Activated CD4-positive, CD25-positive, alpha-beta regulatory T cell treated with anti-CD3 and anti-CD28 coated beads, Interleukin-2, amount 50 U/mL, for 24 hours (primary cell): Measurements from ENCODE around the gene RBFOX2.
"Not testable (repeated sequence)": the region's sequence is repeated elsewhere in the genome, so short reads cannot be mapped to it uniquely, and the experiment has no call there.

ENCODE experiments used
- ATAC-seq, 2 donors: fragments of 150-1000 bp; cut with Tn5 transposase; one replicate each; pipeline ENCODE4 v1.10.0; 2021; ENCODE audit warnings: mild to moderate bottlenecking in 1 of 2, moderate library complexity in 1 of 2

Gene RBFOX2

DNA sequence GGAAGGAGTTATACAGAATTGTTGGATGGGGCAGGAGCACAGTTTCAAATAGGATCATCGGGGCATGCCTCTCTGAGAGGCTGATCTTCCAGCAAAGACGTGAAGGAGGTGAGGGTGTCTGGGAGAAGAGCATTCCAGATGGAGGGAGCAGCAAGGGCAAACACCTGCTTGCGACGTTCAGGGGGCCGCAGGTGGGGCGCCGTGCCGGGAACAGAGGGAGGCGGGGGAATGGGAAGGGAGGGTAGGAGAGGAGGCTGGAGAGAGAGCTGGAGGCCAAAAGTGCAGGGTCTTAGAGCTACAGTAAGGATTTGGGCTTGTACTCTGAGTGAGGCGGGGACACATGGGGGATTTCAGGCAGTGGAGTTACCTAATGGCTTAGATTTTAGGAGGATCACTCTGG is 297.3 kb downstream of the RBFOX2 start:
- ATAC-seq, result no peak

GRCh38 chr22:35729309-35729698 is 299.3 kb downstream of the RBFOX2 start:
- no peak for ATAC-seq

DNA sequence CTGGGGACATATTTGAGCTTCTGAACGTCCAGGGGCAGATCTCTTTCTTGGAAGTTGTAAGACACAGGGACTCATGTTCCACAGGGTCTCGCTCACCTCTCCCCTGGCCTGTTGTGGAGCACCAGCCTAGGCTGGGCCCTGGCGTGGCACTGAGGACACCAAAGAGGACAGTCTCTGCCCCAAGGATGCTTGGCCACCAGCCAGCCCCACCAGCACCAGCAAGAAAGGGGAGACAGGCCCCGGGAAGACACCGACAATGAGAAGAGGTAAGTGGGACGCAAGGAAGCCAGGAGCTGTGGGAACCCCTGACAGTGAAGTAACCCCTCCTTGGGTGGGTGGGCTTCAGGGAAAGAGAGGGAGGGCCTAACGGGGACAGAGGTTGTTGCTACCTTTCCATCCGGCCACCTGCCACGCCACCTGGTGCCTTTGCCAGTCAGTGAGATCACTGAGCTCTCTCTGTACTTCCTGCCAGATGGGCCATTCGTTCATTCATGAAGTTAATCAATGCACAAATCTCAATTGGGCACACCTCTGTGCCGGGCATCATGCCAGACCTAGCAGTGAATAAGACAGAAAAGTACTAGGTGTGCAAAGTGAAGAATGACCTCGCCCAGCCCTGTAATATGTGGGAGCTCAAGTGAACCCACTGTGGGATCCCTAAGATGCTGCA is 299.9 kb downstream of the RBFOX2 start:
- no peak for ATAC-seq

GRCh38 chr22:35727436-35727835 is 301.2 kb downstream of the RBFOX2 start:
- no peak for ATAC-seq

DNA sequence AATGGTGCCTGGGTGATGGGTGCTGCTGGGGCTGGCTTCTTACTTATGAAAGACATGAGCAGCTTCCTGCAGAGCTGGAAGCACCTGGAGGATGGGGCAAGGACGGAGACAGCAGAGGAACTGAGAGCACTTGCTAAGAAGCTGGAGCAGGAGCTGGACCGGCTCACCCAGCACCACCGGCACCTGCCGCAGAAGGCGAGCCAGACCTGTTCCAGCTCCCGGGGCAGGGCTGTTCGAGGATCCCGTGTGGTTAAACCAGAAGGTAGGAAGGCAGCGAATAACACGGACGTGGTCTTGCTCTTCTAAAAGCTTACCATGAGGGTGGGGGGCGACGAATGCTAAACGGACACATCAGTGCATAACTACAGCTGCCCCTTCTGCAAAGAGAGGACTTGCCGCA is 301.7 kb downstream of the RBFOX2 start:
- ATAC-seq, result no peak

DNA sequence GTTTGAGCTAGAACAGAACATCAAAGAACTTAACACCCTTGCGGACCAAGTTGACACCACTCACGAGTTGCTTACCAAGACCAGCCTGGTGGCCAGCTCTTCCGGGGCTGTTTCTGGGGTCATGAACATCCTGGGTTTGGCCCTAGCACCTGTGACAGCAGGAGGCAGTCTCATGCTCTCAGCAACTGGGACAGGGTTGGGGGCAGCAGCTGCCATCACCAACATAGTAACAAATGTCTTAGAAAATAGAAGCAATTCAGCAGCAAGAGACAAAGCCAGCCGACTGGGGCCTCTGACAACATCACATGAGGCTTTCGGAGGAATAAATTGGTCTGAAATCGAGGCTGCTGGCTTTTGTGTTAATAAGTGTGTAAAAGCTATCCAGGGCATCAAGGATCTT is 302.2 kb downstream of the RBFOX2 start:
- no peak for ATAC-seq

DNA sequence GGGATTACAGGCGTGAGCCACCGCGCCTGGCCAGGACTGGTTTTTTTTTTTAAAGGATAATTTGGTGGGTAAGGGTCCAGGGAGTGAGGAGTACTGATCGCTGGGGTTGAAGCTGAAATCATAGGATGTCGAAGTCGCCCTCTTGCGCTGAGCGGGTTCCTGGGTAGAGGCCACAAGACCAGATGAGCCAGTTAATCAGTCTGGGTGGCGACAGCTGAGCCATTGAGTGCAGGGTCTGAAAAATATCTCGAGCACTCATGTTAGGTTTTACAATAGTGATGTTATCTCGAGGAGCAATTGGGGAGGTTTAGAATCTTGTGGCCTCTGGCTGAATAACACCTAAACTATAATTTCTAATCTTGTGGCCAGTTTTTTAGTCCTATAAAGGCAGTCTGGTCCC is 303.1 kb downstream of the RBFOX2 start:
- no peak for ATAC-seq

- ATAC-seq, result no peak
Observed at GRCh38 chr22:35721960-35722359, 306.7 kb downstream of the RBFOX2 start.

- ATAC-seq, result no peak
Observed at GRCh38 chr22:35719212-35719875, 309.3 kb downstream of the RBFOX2 start.

DNA sequence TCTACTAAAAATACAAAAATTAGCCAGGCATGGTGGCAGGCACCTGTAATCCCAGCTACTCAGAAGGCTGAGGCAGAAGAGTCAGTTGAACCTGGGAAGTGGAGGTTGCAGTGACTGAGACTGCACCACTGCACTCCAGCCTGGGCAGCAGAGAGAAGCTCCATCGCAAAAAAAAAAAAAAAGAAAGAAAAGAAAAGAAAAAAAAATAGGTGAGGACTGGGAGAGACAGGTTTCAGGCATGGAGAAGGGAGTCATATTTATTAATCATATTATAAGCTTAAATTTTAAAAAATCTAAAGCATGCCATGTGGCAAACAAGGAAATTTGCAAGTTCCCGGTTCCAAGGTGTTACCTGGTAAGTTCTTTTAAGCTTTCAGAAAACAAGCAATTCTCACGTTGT is 311.1 kb downstream of the RBFOX2 start, which contains the start of gene APOL5:
Gene APOL5, plus strand, starts transcription at position 301 of the 400 bp plus-strand sequence. Its CDS starts 0 bp downstream, at position 301.
- ATAC-seq, result no peak

- ATAC-seq, result no peak
Observed at GRCh38 chr22:35712672-35713071, 316.0 kb downstream of the RBFOX2 start.

DNA sequence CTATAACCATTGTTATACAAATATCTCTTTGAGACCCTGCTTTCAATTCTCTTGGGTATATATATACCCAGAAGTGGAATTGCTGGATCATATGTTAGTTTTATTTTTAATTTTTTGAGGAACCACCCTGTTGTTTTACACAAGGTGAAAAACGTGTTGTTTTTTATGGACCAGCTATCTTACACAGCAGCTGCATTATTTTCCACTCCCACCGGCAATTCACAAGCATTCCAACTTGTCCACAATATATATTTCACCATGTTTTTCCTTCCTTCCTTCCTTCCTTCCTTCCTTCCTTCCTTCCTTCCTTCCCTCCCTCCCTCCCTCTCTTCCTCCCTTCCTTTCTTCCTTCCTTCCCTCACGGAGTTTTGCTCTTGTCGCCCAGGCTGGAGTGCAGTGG is 317.3 kb downstream of the RBFOX2 start:
- no peak for ATAC-seq

DNA sequence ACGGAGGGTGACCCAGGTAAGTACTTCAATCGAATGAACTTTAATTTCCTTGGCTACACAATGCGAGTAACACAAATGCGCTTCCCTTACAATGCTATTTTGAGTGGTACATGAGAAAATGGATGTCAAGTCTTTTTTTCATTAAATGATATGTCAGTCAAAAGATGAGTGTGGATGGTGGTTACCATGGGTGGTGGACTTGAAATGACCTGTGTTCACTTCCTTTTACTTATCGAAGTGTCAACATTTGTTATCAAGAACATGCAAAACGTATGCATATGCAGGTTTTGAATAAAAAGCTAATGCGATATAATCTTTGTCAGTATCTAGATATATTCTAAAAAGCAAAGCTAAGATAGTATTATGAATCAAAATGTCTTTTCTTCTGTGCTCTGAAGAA is 319.7 kb downstream of the RBFOX2 start:
- ATAC-seq, result no peak

DNA sequence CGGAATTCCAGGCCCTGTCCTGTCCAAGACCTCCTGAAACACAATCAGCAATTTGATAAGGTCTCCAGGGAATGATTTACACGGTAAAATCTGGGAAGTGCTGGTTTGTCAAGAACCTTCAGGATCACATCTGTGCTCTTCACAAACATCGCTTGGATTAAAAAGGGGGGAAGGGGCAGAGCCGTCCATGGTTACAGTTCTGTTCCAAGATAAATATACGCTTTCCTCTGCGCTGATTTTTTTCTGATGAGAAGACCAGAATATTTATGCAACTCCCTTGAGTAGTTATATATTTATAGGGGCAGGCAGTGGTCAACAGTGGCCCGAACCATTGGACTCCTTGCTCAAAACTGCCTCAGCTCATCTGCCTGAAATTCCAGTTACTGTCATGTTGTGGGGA is 320.2 kb downstream of the RBFOX2 start:
- no peak for ATAC-seq

- no peak for ATAC-seq
Observed at GRCh38 chr22:35705141-35705540, 323.5 kb downstream of the RBFOX2 start.

DNA sequence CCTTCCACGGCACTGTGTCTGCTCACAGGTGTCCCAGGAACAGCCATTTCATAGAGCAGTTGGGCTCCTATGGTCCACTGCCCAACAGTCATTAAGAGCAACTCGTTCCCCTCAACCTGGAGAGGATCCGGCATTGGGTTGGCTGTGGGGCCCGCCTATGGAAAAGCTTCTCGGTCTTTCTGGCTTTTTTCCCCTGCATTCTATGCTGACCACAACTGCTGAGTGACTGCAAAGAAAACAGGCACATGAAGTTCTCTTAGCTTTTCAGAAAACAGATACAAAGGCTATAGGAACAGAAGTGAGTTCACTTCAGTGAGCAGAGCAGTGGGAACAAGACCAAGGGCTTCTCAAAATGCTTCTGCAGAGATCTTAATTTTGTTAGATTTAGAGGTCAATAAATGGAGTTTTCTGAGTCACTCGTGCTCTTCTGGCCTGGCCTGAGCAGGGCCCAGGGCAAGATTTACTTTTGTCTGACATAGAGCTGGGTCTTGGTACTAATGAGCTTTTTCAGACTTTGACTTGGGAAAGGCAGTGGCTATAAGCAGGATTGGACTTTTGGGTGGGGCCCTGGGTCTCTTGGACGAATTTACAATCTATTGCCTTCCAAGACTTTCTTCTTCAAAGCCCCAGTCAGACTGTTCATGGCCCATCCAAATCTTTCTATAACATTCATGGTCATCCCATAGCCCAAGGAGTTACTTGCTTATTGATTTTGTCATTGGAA is 324.6 kb downstream of the RBFOX2 start:
- no peak for ATAC-seq

DNA sequence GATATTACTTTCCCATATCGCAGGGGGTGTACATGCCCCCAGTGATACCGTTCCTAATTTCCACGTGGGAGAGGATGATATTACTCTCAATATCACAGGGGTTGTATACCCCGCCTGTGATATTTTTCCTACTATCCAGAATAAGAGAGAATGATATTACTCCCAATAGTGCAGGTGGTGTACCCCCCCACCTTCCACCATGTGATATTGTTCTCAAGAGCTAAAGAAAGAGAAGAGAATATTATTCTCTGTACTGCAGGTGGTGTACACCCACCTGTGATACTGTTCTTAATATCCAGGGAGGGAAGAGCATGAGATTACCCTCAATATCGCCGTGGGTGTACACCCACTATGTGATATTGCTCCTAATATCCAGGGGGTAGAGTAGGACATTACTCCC is 328.8 kb downstream of the RBFOX2 start:
- ATAC-seq, result not testable (repeated sequence)

- ATAC-seq, result no peak
Observed at GRCh38 chr22:35697142-35697541, 331.5 kb downstream of the RBFOX2 start.

GRCh38 chr22:35695202-35695601 is 333.4 kb downstream of the RBFOX2 start:
- no peak for ATAC-seq

- no peak for ATAC-seq
Observed at GRCh38 chr22:35690001-35690400, 338.6 kb downstream of the RBFOX2 start.

DNA sequence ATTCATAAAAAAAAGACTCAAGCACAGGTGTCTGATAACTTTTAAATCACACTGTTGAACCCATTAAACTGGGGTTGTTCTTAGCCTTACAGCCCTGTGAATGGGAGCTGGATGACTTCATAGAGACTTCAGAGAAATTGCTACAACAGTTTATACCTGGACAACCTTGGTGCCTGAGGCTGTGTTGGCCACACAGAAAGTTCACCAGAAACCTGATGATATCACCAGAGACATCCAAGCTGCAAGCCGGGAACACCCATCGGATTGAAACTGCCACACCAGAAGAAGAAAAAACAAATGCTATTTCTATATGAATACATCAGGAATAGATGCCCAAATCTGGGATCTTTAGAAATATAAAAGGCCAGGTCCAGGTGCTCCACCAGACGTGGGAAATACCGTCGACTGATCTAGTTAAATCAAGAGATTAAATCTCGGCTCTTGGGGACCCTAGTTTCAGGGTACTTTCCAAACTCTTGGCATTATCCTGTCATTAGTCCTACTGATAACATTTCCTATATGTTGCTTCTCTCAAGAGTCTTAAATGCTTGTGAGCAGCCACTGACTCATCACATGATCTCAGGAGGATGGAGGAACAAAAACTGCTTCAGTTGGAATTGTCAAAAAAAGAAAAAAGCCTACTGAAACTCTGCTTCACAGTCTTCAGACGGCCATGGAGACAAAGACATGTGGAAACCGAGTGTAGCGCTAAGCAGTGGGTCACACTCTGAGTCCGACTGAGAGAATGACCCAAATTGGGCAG is 339.5 kb downstream of the RBFOX2 start:
- no peak for ATAC-seq
